ENCODE data around the gene DHRS2. TPM values are rescaled to one million over a fixed set of nuclear protein-coding genes. Genes with fewer than 3 reads are reported as not detected.

The DHRS2 gene
- polyA plus RNA-seq, 1 of the 3 experiments (the other 2 are of a cell fraction): 1.2 TPM

- Histone ChIP-seq H3K4me1 (ENCODE audit: control insufficient read depth in 1 of 2, insufficient read depth in 2 of 2, low read depth in 1 of 2, low read length in 1 of 2) (peaks cover 9 to 15% of the 10 kb centered on the region in 2 experiments; a peak in 2 of 4 replicates), H2AFZ (ENCODE audit: low read depth) (no peak overlapping the region), H3K9ac (no peak overlapping the region), H3K9me3 (no peaks in the 10 kb centered on the region), H3K27ac (ENCODE audit: low read depth in 2 of 2, low read length in 1 of 2) (no peak overlapping the region), H3K9me2 (no peaks in the 10 kb centered on the region), H3K79me2 (ENCODE audit: insufficient read depth) (no peaks in the 10 kb centered on the region), H3K4me2 (no peak overlapping the region), H3K36me3 (replicated peaks in 1 of 2; ENCODE audit: control insufficient read depth in 1 of 2, insufficient read depth in 2 of 2, low read length in 1 of 2) (no peaks in the 10 kb centered on the region), H3K27me3 (ENCODE audit: insufficient read depth) (no peaks in the 10 kb centered on the region), H4K20me1 (ENCODE audit: insufficient read depth) (no peaks in the 10 kb centered on the region), H3F3A (replicated peaks; ENCODE audit: insufficient read depth) (no peaks in the 10 kb centered on the region), H3K4me3 (ENCODE audit: low read depth in 2 of 2, low read length in 1 of 2) (no peak overlapping the region)
- CTCF ChIA-PET: interaction anchor here (1.5 to 3.6 kb wide), 2 partner anchors 11 to 55 kb away, joined by 4 to 31 read pairs; no protein-coding TSS in a partner anchor
- TF ChIP-seq USF1 (IDR thresholded peaks at IDR 0.05; ENCODE audit: borderline replicate concordance, low read depth): no peak
- POLR2A ChIA-PET: no interaction called here
- DNase-seq: no peak
- 50% methylated on average over 3 of the region's 3 CpGs for WGBS (ENCODE audit: low lambda C conversion rate)
These were observed 7.5 kb downstream of the DHRS2 start for GRCh38 chr14:23643533-23644194.

- Histone ChIP-seq H3K9ac (no peak overlapping the region), H3K27ac (ENCODE audit: low read depth in 2 of 2, low read length in 1 of 2) (no peak overlapping the region), H3K36me3 (replicated peaks in 1 of 2; ENCODE audit: control insufficient read depth in 1 of 2, insufficient read depth in 2 of 2, low read length in 1 of 2) (no peaks in the 10 kb centered on the region), H4K20me1 (ENCODE audit: insufficient read depth) (no peaks in the 10 kb centered on the region), H3K4me3 (ENCODE audit: low read depth in 2 of 2, low read length in 1 of 2) (no peak overlapping the region), H3K27me3 (ENCODE audit: insufficient read depth) (no peaks in the 10 kb centered on the region), H3K9me2 (no peaks in the 10 kb centered on the region), H3K4me1 (ENCODE audit: control insufficient read depth in 1 of 2, insufficient read depth in 2 of 2, low read depth in 1 of 2, low read length in 1 of 2) (peaks cover 5 to 15% of the 10 kb centered on the region in 2 experiments; a peak in 2 of 4 replicates), H3F3A (replicated peaks; ENCODE audit: insufficient read depth) (no peaks in the 10 kb centered on the region), H3K4me2 (no peak overlapping the region), H3K9me3 (no peaks in the 10 kb centered on the region), H3K79me2 (ENCODE audit: insufficient read depth) (no peaks in the 10 kb centered on the region), H2AFZ (ENCODE audit: low read depth) (no peak overlapping the region)
- ChIA-PET CTCF (interaction anchor here (0.7 to 3.6 kb wide), 3 partner anchors 12 to 55 kb away, joined by 3 to 31 read pairs (median 4); no protein-coding TSS in a partner anchor), POLR2A (no interaction called here)
- WGBS (ENCODE audit: low lambda C conversion rate): 56% methylated on average over 5 of the region's 5 CpGs
- DNase-seq: no peak
- TF ChIP-seq FOXM1 (IDR thresholded peaks at IDR 0.05; ENCODE audit: low read depth) (no peak), MXI1 (IDR thresholded peaks at IDR 0.05; ENCODE audit: low read depth, low read length) (no peak), GABPA (IDR thresholded peaks at IDR 0.05; ENCODE audit: low read depth) (no peak), POLR2AphosphoS5 (IDR thresholded peaks at IDR 0.05; ENCODE audit: low read depth, low read length) (no peak), CHD2 (IDR thresholded peaks at IDR 0.05; ENCODE audit: low read length, partially characterized antibody) (no peak), EZH2phosphoT487 (IDR thresholded peaks at IDR 0.05; ENCODE audit: borderline replicate concordance, low read depth) (no peak), SIN3A (IDR thresholded peaks at IDR 0.05; ENCODE audit: borderline replicate concordance, low read depth, low read length) (no peak), REST (IDR thresholded peaks at IDR 0.05; ENCODE audit: low read depth, low read length) (no peak), TAF1 (IDR thresholded peaks at IDR 0.05; ENCODE audit: borderline replicate concordance, low read depth, low read length) (no peak), PBX3 (IDR thresholded peaks at IDR 0.05) (no peak), RXRA (IDR thresholded peaks at IDR 0.05; ENCODE audit: borderline replicate concordance, low read depth) (no peak), NRF1 (IDR thresholded peaks at IDR 0.05; ENCODE audit: low read depth, low read length) (no peak), FOSL2 (IDR thresholded peaks at IDR 0.05; ENCODE audit: borderline replicate concordance, low read depth) (no peak), TCF12 (IDR thresholded peaks at IDR 0.05) (no peak), USF2 (IDR thresholded peaks at IDR 0.05; ENCODE audit: borderline replicate concordance, low read depth, low read length) (no peak), GATA2 (CRISPR knock-in tag; IDR thresholded peaks at IDR 0.05) (no peak)
These were observed 8.2 kb downstream of the DHRS2 start for GRCh38 chr14:23644195-23644918.

Data from SK-N-SH (cell line).